GM23248 (cell line): ENCODE data around the gene ADAMTSL4.

ENCODE experiments used
- EZH2 ChIP-seq: fragments of 200-600 bp; sonication (generic); IDR thresholded peaks from 2 replicates; pipeline ENCODE4 v1.6.1; 2018; ENCODE audit warnings: antibody characterized with exemption, mild to moderate bottlenecking; ENCODE audit not compliant: insufficient read depth, poor library complexity, severe bottlenecking
- EZH2phosphoT487 ChIP-seq: fragments of 200-600 bp; sonication (generic); IDR thresholded peaks from 2 replicates; pipeline ENCODE4 v1.6.1; 2018; ENCODE audit warnings: antibody characterized with exemption, moderate library complexity, mild to moderate bottlenecking, low read depth; ENCODE audit not compliant: insufficient read depth

- no peak for TF ChIP-seq EZH2
- TF ChIP-seq EZH2phosphoT487, result no peak
Measured at GRCh38 chr1:150555198-150555970, 6.2 kb downstream of the ADAMTSL4 start.
